ENCODE data around the gene GLE1.

Gene GLE1

DNA sequence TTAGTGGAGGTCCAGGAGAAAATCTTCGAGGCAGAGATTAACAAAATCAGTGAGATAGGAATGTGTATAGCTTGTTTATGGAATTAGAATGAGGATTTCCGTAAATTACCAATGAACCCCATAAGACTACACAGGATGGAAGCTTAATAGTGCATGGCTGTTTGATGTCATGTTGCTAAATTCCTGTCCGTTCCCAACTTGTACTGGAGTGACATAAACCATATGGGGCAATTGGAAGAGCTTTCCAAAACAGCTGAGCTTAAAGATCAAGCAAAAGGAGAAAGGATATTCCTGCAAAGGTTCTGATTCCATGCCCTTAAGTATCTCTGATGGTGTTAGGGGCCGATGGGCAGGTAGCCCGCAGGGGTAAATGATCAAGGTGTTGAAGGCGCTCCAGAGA is 17.4 kb downstream of the GLE1 start:
- TF ChIP-seq, protein P1, sequence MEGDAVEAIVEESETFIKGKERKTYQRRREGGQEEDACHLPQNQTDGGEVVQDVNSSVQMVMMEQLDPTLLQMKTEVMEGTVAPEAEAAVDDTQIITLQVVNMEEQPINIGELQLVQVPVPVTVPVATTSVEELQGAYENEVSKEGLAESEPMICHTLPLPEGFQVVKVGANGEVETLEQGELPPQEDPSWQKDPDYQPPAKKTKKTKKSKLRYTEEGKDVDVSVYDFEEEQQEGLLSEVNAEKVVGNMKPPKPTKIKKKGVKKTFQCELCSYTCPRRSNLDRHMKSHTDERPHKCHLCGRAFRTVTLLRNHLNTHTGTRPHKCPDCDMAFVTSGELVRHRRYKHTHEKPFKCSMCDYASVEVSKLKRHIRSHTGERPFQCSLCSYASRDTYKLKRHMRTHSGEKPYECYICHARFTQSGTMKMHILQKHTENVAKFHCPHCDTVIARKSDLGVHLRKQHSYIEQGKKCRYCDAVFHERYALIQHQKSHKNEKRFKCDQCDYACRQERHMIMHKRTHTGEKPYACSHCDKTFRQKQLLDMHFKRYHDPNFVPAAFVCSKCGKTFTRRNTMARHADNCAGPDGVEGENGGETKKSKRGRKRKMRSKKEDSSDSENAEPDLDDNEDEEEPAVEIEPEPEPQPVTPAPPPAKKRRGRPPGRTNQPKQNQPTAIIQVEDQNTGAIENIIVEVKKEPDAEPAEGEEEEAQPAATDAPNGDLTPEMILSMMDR (IDR thresholded peaks at IDR 0.05; ENCODE audit: low read depth, low read length): no peak
- Histone ChIP-seq H3K9me3 (ENCODE audit: severe bottlenecking) (peaks cover 3% of the 10 kb centered on the region), H3K27me3 (ENCODE audit: insufficient read depth, low read depth, severe bottlenecking) (no peaks in the 10 kb centered on the region), H3K27ac (no peak overlapping the region), H3K36me3 (peaks cover 41% of the 10 kb centered on the region), H3K4me3 (ENCODE audit: low read depth, low read length) (no peak overlapping the region)
- DNase-seq: no peak

DNA sequence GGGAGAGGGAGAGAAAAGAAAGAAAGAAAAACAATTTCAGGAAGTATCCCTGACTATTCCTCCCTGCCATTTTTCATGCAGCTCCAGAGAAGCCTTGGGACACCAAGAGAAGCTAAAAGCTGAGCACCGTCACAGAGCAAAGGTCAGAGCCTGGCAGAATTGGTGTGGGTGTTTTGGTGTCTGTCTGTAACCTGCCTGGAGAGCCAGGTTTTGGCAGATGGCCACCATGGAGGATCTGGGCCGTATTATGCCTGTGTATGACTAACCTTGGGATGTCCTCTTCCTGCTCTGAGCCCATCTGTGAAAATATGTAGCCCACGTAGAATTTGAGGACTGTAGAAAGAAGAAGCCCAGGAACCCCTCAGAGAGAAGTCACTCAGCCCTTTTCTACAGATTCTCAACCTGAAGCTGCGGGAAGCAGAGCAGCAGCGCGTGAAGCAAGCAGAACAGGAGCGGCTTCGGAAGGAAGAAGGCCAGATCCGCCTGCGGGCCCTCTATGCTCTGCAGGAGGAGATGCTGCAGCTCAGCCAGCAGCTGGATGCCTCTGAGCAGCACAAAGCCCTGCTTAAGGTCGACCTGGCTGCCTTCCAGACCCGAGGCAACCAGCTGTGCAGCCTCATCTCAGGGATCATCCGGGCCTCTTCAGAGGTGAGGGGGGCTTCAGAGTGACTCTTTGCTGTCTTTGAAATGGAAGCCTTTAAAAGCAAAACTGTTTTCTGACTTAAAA is 18.8 kb downstream of the GLE1 start:
- TF ChIP-seq, protein P1 (IDR thresholded peaks at IDR 0.05; ENCODE audit: low read depth, low read length): no peak
- Histone ChIP-seq H3K9me3 (ENCODE audit: severe bottlenecking) (peaks cover 3% of the 10 kb centered on the region), H3K36me3 (peaks cover 38% of the 10 kb centered on the region), H3K27me3 (ENCODE audit: insufficient read depth, low read depth, severe bottlenecking) (no peaks in the 10 kb centered on the region), H3K27ac (no peak overlapping the region), H3K4me3 (ENCODE audit: low read depth, low read length) (no peak overlapping the region)
- DNase-seq: peak; percentile 64

DNA sequence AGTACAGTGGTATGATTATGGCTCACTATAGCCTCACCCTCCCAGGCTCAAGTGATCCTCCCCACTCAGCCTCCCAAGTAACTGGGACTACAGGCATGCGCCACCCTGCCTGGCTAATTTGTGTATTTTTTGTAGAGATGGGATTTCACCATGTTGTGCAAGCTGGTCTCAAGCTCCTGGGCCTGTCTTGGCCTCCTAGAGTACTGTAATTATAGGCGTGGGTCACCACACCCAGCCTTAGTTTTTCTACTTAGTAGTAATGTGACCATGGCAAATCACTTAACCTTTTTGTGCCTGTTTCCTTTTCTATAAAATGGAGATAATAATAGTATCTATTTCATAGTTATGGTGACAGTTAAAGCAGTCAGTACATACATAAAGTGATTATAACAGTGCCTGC is 22.2 kb downstream of the GLE1 start:
- Histone ChIP-seq H3K36me3 (peaks cover 67% of the 10 kb centered on the region), H3K27ac (no peak overlapping the region), H3K4me3 (ENCODE audit: low read depth, low read length) (no peak overlapping the region), H3K9me3 (ENCODE audit: severe bottlenecking) (no peaks in the 10 kb centered on the region), H3K27me3 (ENCODE audit: insufficient read depth, low read depth, severe bottlenecking) (no peaks in the 10 kb centered on the region)
- TF ChIP-seq, protein P1 (IDR thresholded peaks at IDR 0.05; ENCODE audit: low read depth, low read length): no peak
- DNase-seq: no peak

DNA sequence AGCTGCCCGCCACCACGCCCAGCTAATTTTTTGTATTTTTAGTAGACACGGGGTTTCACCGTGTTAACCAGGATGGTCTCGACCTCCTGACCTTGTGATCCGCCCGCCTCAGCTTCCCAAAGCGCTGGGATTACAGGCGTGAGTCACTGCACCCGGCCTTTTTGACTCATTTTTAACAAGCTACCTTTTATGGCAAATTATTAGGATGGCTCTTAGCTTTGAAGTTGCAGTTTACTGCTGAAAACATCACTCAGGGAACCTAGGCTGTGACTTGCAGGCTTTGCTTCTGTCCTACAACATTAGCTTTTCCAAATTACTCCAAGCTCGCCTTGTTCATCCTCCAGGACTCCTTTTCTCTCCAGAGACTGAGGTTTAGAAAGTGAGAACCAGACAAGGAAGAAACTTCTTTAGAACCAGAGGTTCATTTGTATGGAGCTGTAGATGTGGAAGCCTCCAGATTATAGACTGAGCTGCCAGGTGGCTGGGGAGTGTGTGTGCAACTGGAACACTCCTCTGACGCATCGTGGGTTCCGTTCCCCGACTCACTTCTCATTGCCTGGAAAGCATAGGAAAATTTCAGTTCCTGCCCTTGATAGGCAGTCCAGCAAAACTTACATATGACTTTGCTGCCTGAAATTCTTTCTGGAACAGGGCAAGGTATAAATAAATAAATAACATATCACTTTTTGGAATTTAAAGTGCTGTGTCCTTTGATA is 24.1 kb downstream of the GLE1 start:
- TF ChIP-seq, protein P1 (IDR thresholded peaks at IDR 0.05; ENCODE audit: low read depth, low read length): no peak
- H3K36me3 ChIP-seq: peaks cover 76% of the 10 kb centered on the region

DNA sequence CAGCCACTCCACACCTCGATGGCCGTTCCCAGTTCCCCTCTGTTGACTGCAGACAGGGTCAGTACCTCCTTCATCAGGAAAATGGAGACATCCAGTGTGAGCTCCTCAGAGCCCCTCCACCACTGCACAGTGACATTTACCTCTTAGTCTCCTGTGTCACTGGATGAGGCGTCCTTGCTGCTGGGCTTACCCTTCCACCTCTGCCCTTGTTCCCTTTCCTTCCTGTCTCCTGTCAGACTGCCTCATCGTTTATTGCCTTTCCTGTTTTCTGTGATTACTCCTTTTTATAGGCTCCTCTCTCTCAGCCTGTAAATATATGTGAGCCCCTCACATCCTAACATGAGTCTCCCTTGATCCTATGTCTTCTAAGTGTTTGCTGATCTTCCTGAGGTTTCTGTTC is 24.7 kb downstream of the GLE1 start:
- Histone ChIP-seq H3K36me3 (peaks cover 82% of the 10 kb centered on the region), H3K4me3 (ENCODE audit: low read depth, low read length) (no peak overlapping the region), H3K9me3 (ENCODE audit: severe bottlenecking) (no peaks in the 10 kb centered on the region), H3K27ac (no peak overlapping the region), H3K27me3 (ENCODE audit: insufficient read depth, low read depth, severe bottlenecking) (no peaks in the 10 kb centered on the region)
- TF ChIP-seq, protein P1 (IDR thresholded peaks at IDR 0.05; ENCODE audit: low read depth, low read length): no peak
- DNase-seq: no peak

More for the DNA sequence above, 24.1 kb downstream of the GLE1 start:
- no peak overlapping the region for H3K27ac ChIP-seq
- DNase-seq: no peak
- no peak overlapping the region for H3K4me3 ChIP-seq (ENCODE audit: low read depth, low read length)
- H3K9me3 ChIP-seq (ENCODE audit: severe bottlenecking): no peaks in the 10 kb centered on the region
- H3K27me3 ChIP-seq (ENCODE audit: insufficient read depth, low read depth, severe bottlenecking): no peaks in the 10 kb centered on the region

All from WERI-Rb-1 (cell line).